Raji (cell line): Measurements from ENCODE around the gene PLEKHG4B.

Source experiments
- POLR2A ChIP-seq: IDR thresholded peaks from 2 replicates; pipeline ENCODE4 v1.6.1; 2011; ENCODE audit warnings: low read depth, low read length, control low read depth; ENCODE audit not compliant: insufficient read depth

The PLEKHG4B gene

DNA sequence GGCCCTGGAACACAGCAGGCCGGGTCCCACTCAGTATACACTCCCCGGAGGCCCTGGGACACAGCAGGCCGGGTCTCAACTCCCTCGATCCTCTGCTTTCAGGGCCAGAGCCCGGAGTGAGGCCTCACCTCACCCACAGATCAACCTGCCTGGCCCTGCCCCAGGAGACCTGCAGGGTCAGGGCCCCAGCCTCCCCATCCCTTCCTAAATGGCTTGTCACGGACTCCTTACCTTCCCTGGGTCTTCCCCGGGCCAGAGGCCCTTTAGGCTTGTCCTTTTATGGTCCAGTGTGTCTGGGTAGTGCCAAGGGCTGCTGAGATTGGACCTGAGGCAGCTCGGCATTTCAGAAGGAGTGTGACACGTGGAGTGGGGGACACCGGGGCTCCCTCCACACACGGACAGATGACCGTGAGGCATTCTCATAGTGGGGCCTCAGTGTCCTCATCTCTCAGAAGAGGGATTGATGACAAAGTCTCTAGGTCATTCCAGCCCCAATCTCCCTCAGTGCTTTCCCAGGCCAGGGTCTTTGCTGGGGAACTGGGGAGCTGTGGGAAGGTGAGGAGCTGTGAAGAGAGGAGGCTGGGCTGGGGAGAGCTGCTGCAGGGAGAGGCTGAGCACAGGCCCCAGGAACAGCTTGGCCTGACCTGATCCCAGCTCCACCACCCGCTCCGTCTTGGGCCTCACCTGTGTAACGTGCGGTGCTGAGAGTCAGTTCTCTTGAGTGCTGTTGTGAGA, 18.0 kb upstream of the PLEKHG4B start:
- no peak for TF ChIP-seq POLR2A

DNA sequence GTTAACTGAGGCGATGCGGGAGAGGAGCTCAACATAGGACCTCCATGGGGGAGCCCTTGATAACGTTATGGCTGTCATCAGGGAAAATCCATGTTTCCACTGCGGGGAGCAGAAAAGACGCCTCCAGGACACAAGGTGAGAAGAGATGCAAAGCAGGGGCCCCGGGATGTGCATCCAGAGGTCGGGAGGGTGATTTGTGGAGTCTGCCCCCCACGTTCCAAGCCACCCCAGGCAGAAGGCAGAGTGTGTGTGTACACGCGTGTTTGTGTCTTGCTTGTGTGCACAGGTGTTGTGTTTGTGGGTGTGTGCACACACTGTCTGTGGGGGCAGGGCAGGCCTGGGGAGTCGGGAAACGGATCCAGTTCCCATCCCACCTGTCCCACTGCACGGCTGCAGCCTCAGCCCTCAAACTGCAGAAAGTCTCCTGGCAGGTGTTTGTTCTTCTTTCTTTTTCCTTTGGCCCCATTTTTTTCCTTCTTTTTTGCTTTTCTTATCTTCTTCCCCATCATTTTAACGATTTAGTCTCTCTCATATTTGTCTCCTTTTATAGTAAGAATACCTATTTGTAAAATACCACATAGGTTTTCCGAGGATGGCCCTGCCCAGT, 17.4 kb upstream of the PLEKHG4B start:
- TF ChIP-seq POLR2A, result no peak

GRCh38 chr5:75331-76320, 16.3 kb upstream of the PLEKHG4B start:
- TF ChIP-seq POLR2A, result no peak

- no peak for TF ChIP-seq POLR2A
Measured at GRCh38 chr5:76358-77169, 15.4 kb upstream of the PLEKHG4B start.

GRCh38 chr5:77170-77501, 14.8 kb upstream of the PLEKHG4B start:
- TF ChIP-seq POLR2A, result no peak

DNA sequence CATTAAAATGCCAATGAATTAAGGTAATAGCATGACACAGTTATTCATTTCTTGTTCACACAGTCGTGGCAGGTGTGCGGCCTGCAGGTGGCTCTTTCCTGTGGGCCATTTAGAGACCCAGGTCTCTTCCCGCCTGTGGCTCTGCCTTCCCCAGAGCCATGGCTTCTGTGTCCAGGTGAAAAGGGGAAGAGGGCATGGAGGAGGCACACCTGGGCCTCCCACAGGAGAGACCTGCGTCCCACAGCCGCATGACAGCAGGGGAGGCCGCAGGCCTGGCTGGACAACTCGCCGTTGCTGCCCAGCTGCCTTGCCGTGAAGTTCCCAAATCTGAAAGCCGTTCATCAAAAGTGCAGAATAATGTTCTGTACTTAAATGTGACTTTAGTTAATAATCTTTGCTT, 14.4 kb upstream of the PLEKHG4B start:
- TF ChIP-seq POLR2A, result no peak

DNA sequence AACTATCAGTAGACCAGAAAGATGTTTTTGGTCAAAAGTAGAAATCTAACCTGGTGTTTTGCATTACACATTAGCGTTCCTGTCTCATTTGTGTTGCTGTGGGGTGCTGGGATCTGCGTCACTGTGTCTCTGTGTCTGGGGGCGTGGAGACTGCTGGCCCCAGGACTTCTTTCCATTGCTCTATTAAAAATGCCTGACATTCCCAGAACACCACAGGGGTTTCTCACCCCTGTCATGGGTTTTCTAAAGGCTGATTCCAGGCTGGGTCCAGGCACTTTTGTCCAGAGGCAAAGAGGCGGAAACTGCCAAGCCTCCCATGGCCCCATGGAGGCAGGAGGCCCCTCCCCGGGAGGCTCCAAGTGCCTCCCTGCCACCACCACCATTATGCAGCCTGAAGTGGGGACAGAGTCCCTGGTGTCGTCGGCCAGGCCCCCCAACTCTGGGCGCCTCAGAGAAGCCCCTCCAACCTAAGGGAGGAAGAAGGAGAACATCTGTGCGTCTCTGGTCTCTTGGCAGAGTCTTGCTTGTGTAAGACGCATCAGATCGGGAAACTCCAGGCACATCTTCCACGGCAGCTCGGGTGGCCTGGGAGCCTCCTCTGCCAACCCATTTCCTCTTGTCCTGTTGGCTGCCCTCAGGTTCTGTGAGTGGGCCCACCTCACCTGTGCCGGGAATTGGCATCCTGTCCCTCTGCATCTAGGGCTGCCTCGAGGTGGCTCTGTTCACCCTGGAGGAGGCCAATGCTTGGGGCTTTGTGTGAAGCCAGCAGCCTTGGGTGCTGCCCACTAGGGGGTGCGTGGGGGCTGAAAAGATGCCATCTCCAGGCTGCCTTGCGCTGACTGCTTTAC, 13.8 kb upstream of the PLEKHG4B start:
- TF ChIP-seq POLR2A, result no peak

- no peak for TF ChIP-seq POLR2A
Measured at GRCh38 chr5:78805-79149, 13.2 kb upstream of the PLEKHG4B start.

DNA sequence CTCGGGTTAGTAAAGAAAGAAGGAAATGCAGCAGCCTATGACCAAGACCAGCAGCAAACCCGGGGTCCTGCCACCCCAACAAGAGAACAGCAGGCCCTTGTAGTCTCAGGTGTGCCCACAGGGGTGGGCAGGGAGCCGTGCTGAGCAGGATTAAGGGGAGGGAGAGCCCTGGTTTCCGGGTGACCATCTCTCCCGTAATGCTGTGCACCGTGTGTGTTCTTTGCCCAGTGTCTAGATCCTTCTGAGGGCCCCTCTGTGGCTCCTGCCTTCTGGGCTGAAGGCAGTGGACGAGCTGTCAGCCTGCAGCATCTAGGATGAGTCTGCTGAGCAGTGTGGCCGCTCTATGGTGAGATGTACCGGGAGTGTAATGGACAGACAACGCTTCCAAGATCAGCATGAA, 12.7 kb upstream of the PLEKHG4B start:
- no peak for TF ChIP-seq POLR2A

DNA sequence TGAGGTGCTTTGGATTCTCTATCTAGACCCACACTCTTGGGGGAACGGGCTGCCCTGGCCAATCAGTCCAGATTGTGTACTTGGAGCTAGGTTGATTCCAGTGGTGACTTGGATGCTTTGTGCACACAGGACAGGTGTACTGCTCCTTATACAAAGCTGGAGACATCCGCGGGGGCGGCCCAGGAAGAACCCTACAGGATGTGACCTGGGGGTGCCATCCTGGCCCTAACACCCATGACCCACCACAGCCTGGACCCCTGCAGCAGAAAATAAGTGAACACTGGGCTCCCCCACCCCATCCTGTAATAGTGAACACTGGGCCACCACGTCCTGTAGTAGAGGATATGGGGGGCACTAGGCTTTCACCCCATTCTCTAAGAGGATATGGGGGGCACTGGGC, 12.1 kb upstream of the PLEKHG4B start:
- no peak for TF ChIP-seq POLR2A

- TF ChIP-seq POLR2A, result no peak
Measured at GRCh38 chr5:81391-82021, 10.5 kb upstream of the PLEKHG4B start.

DNA sequence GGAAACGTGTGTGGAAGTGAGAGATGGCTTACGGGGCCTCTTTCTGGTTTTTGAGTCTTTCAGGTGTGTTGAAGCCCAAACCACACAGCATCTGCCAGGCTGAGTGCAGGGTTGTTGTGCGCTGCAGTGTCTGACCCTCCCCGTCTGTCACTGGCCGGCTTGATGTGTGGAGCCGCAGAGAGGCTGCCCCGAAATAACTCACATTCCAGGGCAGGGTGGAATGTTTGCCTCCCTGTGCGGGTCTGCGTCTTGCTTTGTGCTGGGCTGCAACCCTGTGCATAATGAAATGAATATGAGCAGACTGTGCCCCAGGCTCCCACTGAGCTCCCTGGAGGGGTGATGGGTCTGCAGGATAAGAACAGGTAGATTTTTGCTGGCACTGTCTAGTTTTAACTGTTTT, 9.9 kb upstream of the PLEKHG4B start:
- TF ChIP-seq POLR2A, result no peak

DNA sequence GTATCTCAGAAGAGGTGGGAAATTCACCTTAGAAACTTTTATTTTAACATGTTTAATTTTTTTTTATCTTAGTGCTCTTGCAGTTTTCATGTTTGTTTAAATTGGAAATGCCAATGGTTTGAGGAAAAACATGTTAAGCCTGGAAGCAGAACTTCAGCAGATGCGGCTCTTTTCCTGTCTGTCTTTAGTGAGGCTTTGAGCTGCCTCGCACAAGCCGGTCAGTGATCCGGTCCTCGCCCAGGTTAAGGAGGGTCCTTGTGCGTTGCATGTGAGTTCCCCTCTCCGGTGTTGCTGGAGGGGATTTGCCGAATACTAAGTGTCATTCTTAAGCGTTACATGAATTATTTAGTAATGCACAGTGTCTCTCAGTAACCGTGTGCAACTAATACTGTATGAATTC, 9.4 kb upstream of the PLEKHG4B start:
- no peak for TF ChIP-seq POLR2A

GRCh38 chr5:83029-83428, 8.9 kb upstream of the PLEKHG4B start:
- no peak for TF ChIP-seq POLR2A
